AG04450 (cell line): ENCODE data around the gene FOXK2. TPM values are rescaled to one million over a fixed set of nuclear protein-coding genes. Genes with fewer than 3 reads are reported as not detected.

ENCODE experiments used
- CTCF ChIA-PET: fragments of 300-600, 350-600 bp; formaldehyde crosslinking; extraction: SDS; loops from one replicate; lab custom pipeline; 2022; ENCODE audit warnings: antibody characterized with exemption, inconsistent platforms; lab: Charles Lee
- POLR2A ChIA-PET: fragments of 350-600 bp; formaldehyde crosslinking; extraction: SDS; loops from one replicate; lab custom pipeline; 2021; ENCODE audit warnings: antibody characterized with exemption, inconsistent platforms; lab: Yijun Ruan, JAX
- DNase-seq: peaks from one replicate; pipeline ENCODE4 v3.0.0-alpha.2; 2011; ENCODE audit warnings: low read depth, low spot score
- H3K27ac ChIP-seq: one replicate; pipeline ENCODE4 v1.5.1; 2012; ENCODE audit warnings: low read depth, low read length, control low read depth
- H3K27me3 ChIP-seq: one replicate; pipeline ENCODE4 v1.6.0; 2012; ENCODE audit warnings: low read length; ENCODE audit not compliant: control insufficient read depth, insufficient read depth
- H3K4me3 ChIP-seq: 2 replicates; pipeline ENCODE4 v1.5.1; 2011; ENCODE audit warnings: mild to moderate bottlenecking, low read depth, low read length, control low read depth
- H3K9me3 ChIP-seq: 2 replicates; pipeline ENCODE4 v1.5.1; 2012; ENCODE audit warnings: low read length; ENCODE audit not compliant: control insufficient read depth, insufficient read depth
- polyA plus RNA-seq: library from polyadenylated mRNA; depleted of rRNA; stranded (reverse); fragments of >200 nt; gene quantifications from 2 replicates; pipeline ENCODE4 v1.2.3, GENCODE V29; 2011
- TF ChIP-seq, protein P1 (sequence below): IDR thresholded peaks from 2 replicates; pipeline ENCODE4 v1.5.1; 2011; ENCODE audit warnings: low read depth, low read length, control low read depth, inconsistent platforms

FOXK2 gene
- polyA plus RNA-seq, 1 experiment, result 21.7 TPM

DNA sequence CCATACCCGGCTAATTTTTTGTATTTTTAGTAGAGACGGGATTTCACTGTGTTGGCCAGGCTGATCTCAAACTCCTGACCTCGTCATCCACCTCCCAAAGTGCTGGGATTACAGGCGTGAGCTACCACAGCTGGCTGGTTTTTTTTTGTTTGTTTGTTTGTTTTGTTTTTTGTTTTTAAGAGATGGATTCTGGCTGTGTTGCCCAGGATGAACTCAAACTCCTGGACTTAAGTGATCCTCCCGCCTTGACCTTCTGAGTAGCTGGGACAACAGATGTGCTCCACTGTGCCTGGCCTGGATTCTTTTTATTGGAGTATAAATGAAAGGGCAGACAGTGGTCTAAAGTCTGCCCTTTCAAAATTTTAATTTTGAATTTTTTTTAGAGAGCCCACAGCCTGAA, 44.7 kb downstream of the FOXK2 start:
- TF ChIP-seq, protein P1, sequence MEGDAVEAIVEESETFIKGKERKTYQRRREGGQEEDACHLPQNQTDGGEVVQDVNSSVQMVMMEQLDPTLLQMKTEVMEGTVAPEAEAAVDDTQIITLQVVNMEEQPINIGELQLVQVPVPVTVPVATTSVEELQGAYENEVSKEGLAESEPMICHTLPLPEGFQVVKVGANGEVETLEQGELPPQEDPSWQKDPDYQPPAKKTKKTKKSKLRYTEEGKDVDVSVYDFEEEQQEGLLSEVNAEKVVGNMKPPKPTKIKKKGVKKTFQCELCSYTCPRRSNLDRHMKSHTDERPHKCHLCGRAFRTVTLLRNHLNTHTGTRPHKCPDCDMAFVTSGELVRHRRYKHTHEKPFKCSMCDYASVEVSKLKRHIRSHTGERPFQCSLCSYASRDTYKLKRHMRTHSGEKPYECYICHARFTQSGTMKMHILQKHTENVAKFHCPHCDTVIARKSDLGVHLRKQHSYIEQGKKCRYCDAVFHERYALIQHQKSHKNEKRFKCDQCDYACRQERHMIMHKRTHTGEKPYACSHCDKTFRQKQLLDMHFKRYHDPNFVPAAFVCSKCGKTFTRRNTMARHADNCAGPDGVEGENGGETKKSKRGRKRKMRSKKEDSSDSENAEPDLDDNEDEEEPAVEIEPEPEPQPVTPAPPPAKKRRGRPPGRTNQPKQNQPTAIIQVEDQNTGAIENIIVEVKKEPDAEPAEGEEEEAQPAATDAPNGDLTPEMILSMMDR, result no peak
- Histone ChIP-seq H3K9me3 (no peaks in the 10 kb centered on the region), H3K27me3 (no peaks in the 10 kb centered on the region), H3K27ac (no peak overlapping the region), H3K4me3 (no peak overlapping the region)
- CTCF ChIA-PET, result interaction anchor here (0.7 kb wide), 2 partner anchors 14 to 29 kb away, joined by 4 to 12 read pairs; no protein-coding TSS in a partner anchor
- no peak for DNase-seq
- POLR2A ChIA-PET, result no interaction called here

DNA sequence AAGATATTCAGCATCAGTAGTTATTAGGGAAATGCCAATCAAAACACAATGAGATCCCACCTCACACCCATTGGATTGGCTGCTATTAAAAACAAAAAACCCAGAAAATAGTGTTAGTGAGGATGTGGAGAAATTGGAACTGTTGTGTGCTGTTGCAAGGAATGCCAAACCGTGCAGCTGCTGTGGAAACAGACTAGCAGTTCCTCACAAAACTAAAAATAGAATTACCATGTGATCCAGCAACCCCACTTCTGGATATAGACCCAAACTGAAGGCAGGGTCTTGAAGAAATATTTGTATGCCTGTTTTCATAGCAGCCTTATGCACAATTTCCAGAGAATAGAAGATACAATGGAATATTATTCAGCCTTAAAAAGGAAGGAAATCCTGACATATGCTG, 46.0 kb downstream of the FOXK2 start:
- TF ChIP-seq, protein P1, result no peak
- Histone ChIP-seq H3K27me3 (no peaks in the 10 kb centered on the region), H3K9me3 (no peaks in the 10 kb centered on the region), H3K27ac (no peak overlapping the region), H3K4me3 (no peak overlapping the region)
- no peak for DNase-seq
- CTCF ChIA-PET, result no interaction called here
- POLR2A ChIA-PET, result no interaction called here

DNA sequence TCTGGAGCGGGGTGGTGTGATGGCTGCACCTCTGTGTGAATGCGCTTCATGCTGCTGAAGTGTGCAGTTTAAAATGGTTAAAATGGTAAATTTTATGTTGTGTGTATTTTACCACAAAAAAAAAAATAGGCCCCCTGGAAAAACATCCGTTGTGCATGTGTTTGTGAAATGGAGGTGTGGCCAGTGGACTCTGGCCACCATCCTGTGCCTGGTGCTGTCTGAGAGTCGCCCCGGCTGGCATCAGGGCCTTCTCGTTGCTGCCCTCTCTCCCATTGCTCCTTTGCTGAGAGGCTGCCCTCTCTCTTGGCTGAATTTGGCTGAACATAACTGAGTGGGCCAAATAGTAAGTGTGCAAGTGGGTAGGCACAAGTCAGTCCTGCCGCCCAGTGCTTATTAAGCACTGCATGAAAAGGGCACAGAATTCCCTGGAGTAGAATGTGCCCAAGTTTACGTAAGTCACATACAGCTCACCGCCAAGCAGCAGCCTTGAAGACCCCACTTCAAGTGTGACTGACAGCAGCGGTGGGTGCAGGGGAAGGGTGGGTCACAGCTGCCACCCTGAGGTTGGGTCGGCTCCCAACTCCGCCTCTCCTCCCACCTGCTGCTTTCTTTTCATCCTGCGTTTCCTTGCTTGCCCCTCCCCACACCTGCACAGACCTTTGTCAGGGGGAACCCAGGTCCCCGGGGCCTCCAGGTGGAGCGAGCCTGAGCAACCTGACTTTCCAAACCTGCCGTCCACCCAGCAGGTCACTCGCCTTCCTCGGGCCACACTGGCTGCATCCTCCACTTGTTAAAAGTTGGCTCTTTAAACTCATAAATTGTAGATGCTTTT, 46.8 kb downstream of the FOXK2 start:
- TF ChIP-seq, protein P1, result no peak
- DNase-seq, result no peak
- ChIA-PET POLR2A (no interaction called here), CTCF (no interaction called here)
- no peaks in the 10 kb centered on the region for H3K27me3 ChIP-seq
- H3K9me3 ChIP-seq, result no peaks in the 10 kb centered on the region
- H3K4me3 ChIP-seq, result no peak overlapping the region
- no peak overlapping the region for H3K27ac ChIP-seq

DNA sequence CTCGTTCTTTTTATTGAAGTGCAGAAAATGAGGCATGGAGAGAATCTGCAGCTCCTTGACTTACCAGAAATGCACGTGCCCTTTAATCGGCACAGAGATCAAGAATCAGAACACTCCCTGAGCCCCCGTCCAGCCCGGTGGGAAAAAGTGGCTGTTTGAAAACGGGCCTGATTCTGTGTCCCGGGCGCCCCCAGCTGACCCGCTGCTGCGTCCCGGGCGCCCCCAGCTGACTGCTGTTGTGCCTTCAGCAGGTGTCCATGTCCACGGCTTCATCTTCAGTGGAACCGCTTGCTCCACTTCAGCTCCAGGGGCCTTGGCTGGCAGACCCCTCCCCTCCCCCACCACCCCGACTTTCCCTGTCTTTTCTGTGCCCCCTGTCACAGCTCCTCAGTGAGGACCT, 47.8 kb downstream of the FOXK2 start:
- no peak overlapping the region for H3K4me3 ChIP-seq
- CTCF ChIA-PET, result interaction anchor here (2.2 kb wide), 1 partner anchor 13 kb away, joined by 12 read pairs; no protein-coding TSS in a partner anchor

DNA sequence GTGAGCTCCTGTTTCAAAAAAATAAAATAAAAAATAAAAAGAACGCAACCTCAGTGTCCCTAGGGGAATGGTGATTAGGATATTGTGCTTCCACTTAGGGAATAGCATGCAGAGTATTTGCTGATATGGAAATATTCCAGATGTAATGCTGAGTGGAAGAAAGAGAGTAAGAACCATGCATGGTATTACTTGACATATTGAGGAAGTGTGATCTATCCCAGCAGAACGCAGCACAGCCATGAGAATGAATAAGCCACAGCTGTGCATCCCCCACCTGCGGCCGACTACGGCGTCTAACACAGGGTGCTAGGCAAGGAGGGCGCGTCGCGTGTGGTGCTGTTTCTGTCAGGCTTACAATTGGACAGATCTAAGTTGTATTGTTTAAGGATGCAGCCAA, 49.5 kb downstream of the FOXK2 start:
- CTCF ChIA-PET, result interaction anchor here (2.2 kb wide), 1 partner anchor 15 kb away, joined by 12 read pairs; no protein-coding TSS in a partner anchor

More for the DNA sequence above, 47.8 kb downstream of the FOXK2 start:
- H3K27me3 ChIP-seq, result no peaks in the 10 kb centered on the region
- TF ChIP-seq, protein P1, result no peak
- H3K9me3 ChIP-seq, result no peaks in the 10 kb centered on the region
- no peak overlapping the region for H3K27ac ChIP-seq
- POLR2A ChIA-PET, result no interaction called here
- no peak for DNase-seq

More for the DNA sequence above, 49.5 kb downstream of the FOXK2 start:
- TF ChIP-seq, protein P1, result no peak
- H3K4me3 ChIP-seq, result no peak overlapping the region
- POLR2A ChIA-PET, result no interaction called here
- no peaks in the 10 kb centered on the region for H3K27me3 ChIP-seq
- no peaks in the 10 kb centered on the region for H3K9me3 ChIP-seq
- no peak for DNase-seq
- no peak overlapping the region for H3K27ac ChIP-seq
